GM10266 (cell line): ENCODE results near the gene AGBL3.

Source experiments
- DNase-seq: peaks from one replicate; pipeline ENCODE4 v3.0.0; 2012; ENCODE audit errors: extremely low spot score
- CTCF ChIP-seq: IDR thresholded peaks from 2 replicates; pipeline ENCODE4 v1.5.1; 2012; ENCODE audit warnings: mild to moderate bottlenecking, low read depth; ENCODE audit not compliant: control insufficient read depth, insufficient read depth; ENCODE audit errors: missing control alignments

AGBL3 gene

GRCh38 chr7:135175931-135176330 lies 189.6 kb downstream of the AGBL3 start:
- TF ChIP-seq CTCF, result no peak
- DNase-seq, result no peak

GRCh38 chr7:135177028-135177696 lies 190.9 kb downstream of the AGBL3 start:
- DNase-seq, result no peak
- TF ChIP-seq CTCF, result no peak

GRCh38 chr7:135178364-135178763 lies 192.1 kb downstream of the AGBL3 start:
- DNase-seq, result no peak
- TF ChIP-seq CTCF, result no peak

- TF ChIP-seq CTCF, result no peak
Observed at GRCh38 chr7:135179321-135179925, 193.1 kb downstream of the AGBL3 start.

GRCh38 chr7:135180122-135180521 lies 193.8 kb downstream of the AGBL3 start:
- no peak for DNase-seq
- TF ChIP-seq CTCF, result no peak

More at GRCh38 chr7:135179321-135179925, 193.1 kb downstream of the AGBL3 start:
- no peak for DNase-seq

GRCh38 chr7:135181261-135181928 lies 195.1 kb downstream of the AGBL3 start:
- DNase-seq, result no peak
- no peak for TF ChIP-seq CTCF
